Endothelial cell of umbilical vein (primary cell): ENCODE measurements around the gene LRTM2.

Source experiments
- EZH2 ChIP-seq: IDR thresholded peaks from 2 replicates; pipeline ENCODE4 v1.6.1; 2012; ENCODE audit warnings: borderline replicate concordance, low read depth, mild to moderate bottlenecking, moderate library complexity, low read length, inconsistent platforms; ENCODE audit not compliant: severe bottlenecking
- FOS ChIP-seq: IDR thresholded peaks from 2 replicates; pipeline ENCODE4 v1.6.1; 2011; ENCODE audit warnings: mild to moderate bottlenecking, low read length, moderate library complexity, borderline replicate concordance; ENCODE audit not compliant: insufficient read depth
- GATA2 ChIP-seq: IDR thresholded peaks from 2 replicates; pipeline ENCODE4 v1.7.0; 2011; ENCODE audit warnings: low read depth, mild to moderate bottlenecking, moderate library complexity, mixed read lengths, low read length; ENCODE audit not compliant: insufficient read length, insufficient read depth
- JUN ChIP-seq: IDR thresholded peaks from 2 replicates; pipeline ENCODE4 v1.6.1; 2011; ENCODE audit warnings: borderline replicate concordance, low read depth; ENCODE audit not compliant: insufficient read length, insufficient read depth
- MAX ChIP-seq: IDR thresholded peaks from 2 replicates; pipeline ENCODE4 v1.6.1; 2011; ENCODE audit not compliant: insufficient read depth, insufficient read length
- MYC ChIP-seq: IDR thresholded peaks from one replicate; pipeline ENCODE4 v1.6.1; 2011; ENCODE audit warnings: mild to moderate bottlenecking, low read depth, low read length
- POLR2A ChIP-seq: IDR thresholded peaks from 2 replicates; pipeline ENCODE4 v1.6.1; 2012; ENCODE audit warnings: low read depth, mild to moderate bottlenecking, control low read depth, low read length
- POLR2AphosphoS5 ChIP-seq: IDR thresholded peaks from 2 replicates; pipeline ENCODE4 v1.6.1; 2012; ENCODE audit warnings: low read depth, mild to moderate bottlenecking, control low read depth, low read length, moderate library complexity; ENCODE audit not compliant: insufficient read depth
- TF ChIP-seq, protein P1 (sequence below), 2 donors: IDR thresholded peaks; 1 replicate in 1 of 2; 2 replicates in 1 of 2; pipeline ENCODE4 v1.5.1; 2011; ENCODE audit warnings: low read length in 2 of 2, mild to moderate bottlenecking in 2 of 2, moderate library complexity in 2 of 2, control low read depth in 1 of 2, inconsistent platforms in 1 of 2, low read depth in 1 of 2; ENCODE audit not compliant: insufficient read depth in 1 of 2; ENCODE audit errors: extremely low read depth in 1 of 2

GRCh38 chr12:1778911-1779310 is 41.5 kb upstream of the LRTM2 start:
- TF ChIP-seq EZH2 (no peak), POLR2AphosphoS5 (no peak), MAX (no peak), POLR2A (no peak), FOS (no peak), JUN (no peak), GATA2 (no peak), MYC (no peak)
- TF ChIP-seq, protein P1, sequence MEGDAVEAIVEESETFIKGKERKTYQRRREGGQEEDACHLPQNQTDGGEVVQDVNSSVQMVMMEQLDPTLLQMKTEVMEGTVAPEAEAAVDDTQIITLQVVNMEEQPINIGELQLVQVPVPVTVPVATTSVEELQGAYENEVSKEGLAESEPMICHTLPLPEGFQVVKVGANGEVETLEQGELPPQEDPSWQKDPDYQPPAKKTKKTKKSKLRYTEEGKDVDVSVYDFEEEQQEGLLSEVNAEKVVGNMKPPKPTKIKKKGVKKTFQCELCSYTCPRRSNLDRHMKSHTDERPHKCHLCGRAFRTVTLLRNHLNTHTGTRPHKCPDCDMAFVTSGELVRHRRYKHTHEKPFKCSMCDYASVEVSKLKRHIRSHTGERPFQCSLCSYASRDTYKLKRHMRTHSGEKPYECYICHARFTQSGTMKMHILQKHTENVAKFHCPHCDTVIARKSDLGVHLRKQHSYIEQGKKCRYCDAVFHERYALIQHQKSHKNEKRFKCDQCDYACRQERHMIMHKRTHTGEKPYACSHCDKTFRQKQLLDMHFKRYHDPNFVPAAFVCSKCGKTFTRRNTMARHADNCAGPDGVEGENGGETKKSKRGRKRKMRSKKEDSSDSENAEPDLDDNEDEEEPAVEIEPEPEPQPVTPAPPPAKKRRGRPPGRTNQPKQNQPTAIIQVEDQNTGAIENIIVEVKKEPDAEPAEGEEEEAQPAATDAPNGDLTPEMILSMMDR (IDR thresholded peaks at IDR 0.05; ENCODE audit: extremely low read depth in 1 of 2, insufficient read depth in 1 of 2, low read depth in 1 of 2, low read length in 2 of 2) = no peak
